Measurements from ENCODE around the gene CC2D2A. TPM values are rescaled to one million over a fixed set of nuclear protein-coding genes. Genes with fewer than 3 reads are reported as not detected.

CC2D2A gene
- total RNA-seq, 1 experiment from 2014 or later = 13.0 TPM

- TF ChIP-seq EGR1 (IDR thresholded peaks at IDR 0.05; ENCODE audit: low read depth) = no peak
- no peak for TF ChIP-seq CTCF (IDR thresholded peaks at IDR 0.05 in 2 of 3, conservative IDR thresholded peaks at IDR 0.05 in 1 of 3; ENCODE audit: borderline replicate concordance in 1 of 3, insufficient read depth in 1 of 3, low read depth in 2 of 3, low read length in 2 of 3)
- no peak for TF ChIP-seq TCF7L2 (IDR thresholded peaks at IDR 0.05; ENCODE audit: borderline replicate concordance, extremely low read depth, insufficient read depth, insufficient read length)
- TF ChIP-seq CEBPB (IDR thresholded peaks at IDR 0.05; ENCODE audit: low read depth) = peak; percentile 79
- no peak for TF ChIP-seq FOSL1 (IDR thresholded peaks at IDR 0.05; ENCODE audit: low read depth)
- no peak for TF ChIP-seq JUND (IDR thresholded peaks at IDR 0.05)
- no peak for TF ChIP-seq ZFX (IDR thresholded peaks at IDR 0.05)
- TF ChIP-seq POLR2A (IDR thresholded peaks at IDR 0.05; ENCODE audit: borderline replicate concordance, extremely low read depth, insufficient read depth, insufficient read length) = no peak
- TF ChIP-seq, protein P1, sequence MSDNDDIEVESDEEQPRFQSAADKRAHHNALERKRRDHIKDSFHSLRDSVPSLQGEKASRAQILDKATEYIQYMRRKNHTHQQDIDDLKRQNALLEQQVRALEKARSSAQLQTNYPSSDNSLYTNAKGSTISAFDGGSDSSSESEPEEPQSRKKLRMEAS (IDR thresholded peaks at IDR 0.05) = no peak
- H3K27ac ChIP-seq (ENCODE audit: low read depth, low read length) = no peak overlapping the region
- peaks cover 6 to 11% of the 10 kb centered on the region in 2 experiments; a peak in 3 of 4 replicates for H3K4me1 ChIP-seq (ENCODE audit: control insufficient read depth in 1 of 2, insufficient read depth in 2 of 2, low read length in 2 of 2)
- H3K4me3 ChIP-seq (replicated peaks in 1 of 2; ENCODE audit: low read depth in 1 of 2, low read length in 2 of 2) = no peak overlapping the region
- DNase-seq (ENCODE audit: low read depth, low spot score) (no peak), ATAC-seq (no peak)
- H3K36me3 ChIP-seq (ENCODE audit: control insufficient read depth in 1 of 2, insufficient read depth in 2 of 2, low read length in 2 of 2) = no peaks in the 10 kb centered on the region
- no peak overlapping the region for H3K4me2 ChIP-seq (ENCODE audit: low read length)
- H3K9me3 ChIP-seq (ENCODE audit: control insufficient read depth in 1 of 2, insufficient read depth in 1 of 2, low read depth in 1 of 2, low read length in 2 of 2) = no peaks in the 10 kb centered on the region
- no peak overlapping the region for H2AFZ ChIP-seq (ENCODE audit: low read depth, low read length, poor library complexity, severe bottlenecking)
- ChIA-PET RAD21 (ENCODE audit: low non-redundant PET in 1 of 2, low total read pairs in 2 of 2, uncharacterized antibody in 2 of 2, unreplicated experiment in 2 of 2) (no interaction called here), POLR2A (no interaction called here), CTCF (no interaction called here)
- no peak overlapping the region for H3K9ac ChIP-seq (ENCODE audit: low read length)
- no peaks in the 10 kb centered on the region for H3K9me2 ChIP-seq (ENCODE audit: insufficient read depth)
- no peaks in the 10 kb centered on the region for H4K20me1 ChIP-seq (ENCODE audit: insufficient read depth)
- no peaks in the 10 kb centered on the region for H3K79me2 ChIP-seq (ENCODE audit: insufficient read depth, low read length)
- intact Hi-C loops (cut with micrococcal nuclease) = no loop called here
- no TSS peak for BruUV-seq (replicated peaks)
- H3K27me3 ChIP-seq (ENCODE audit: insufficient read depth, low read length) = no peaks in the 10 kb centered on the region
Measured at GRCh38 chr4:15521442-15522039, 51.9 kb downstream of the CC2D2A start.
